ENCODE results near the gene TTLL10.

TTLL10 gene

GRCh38 chr1:1243266-1243660, 69.6 kb downstream of the TTLL10 start:
- H3K27ac ChIP-seq (ENCODE audit: poor library complexity, severe bottlenecking) = no peak overlapping the region
- ATAC-seq (ENCODE audit: low read depth) (no peak), DNase-seq (ENCODE audit: low spot score) (no peak)
- H3K27me3 ChIP-seq (ENCODE audit: insufficient read depth, poor library complexity, severe bottlenecking) = no peaks in the 10 kb centered on the region
- no peaks in the 10 kb centered on the region for H3K9me3 ChIP-seq (ENCODE audit: severe bottlenecking)
- no peak overlapping the region for H3K4me3 ChIP-seq (ENCODE audit: severe bottlenecking)
- peaks cover 3% of the 10 kb centered on the region for H3K4me1 ChIP-seq (ENCODE audit: insufficient read depth, poor library complexity, severe bottlenecking)
- no peak for TF ChIP-seq CTCF (IDR thresholded peaks at IDR 0.05; ENCODE audit: poor library complexity, severe bottlenecking)
- no peaks in the 10 kb centered on the region for H3K36me3 ChIP-seq (ENCODE audit: low read depth)

GRCh38 chr1:1243807-1244191, 70.1 kb downstream of the TTLL10 start:
- DNase-seq (ENCODE audit: low spot score) (no peak), ATAC-seq (ENCODE audit: low read depth) (no peak)
- H3K9me3 ChIP-seq (ENCODE audit: severe bottlenecking) = no peaks in the 10 kb centered on the region
- no peak overlapping the region for H3K4me3 ChIP-seq (ENCODE audit: severe bottlenecking)
- no peak overlapping the region for H3K27ac ChIP-seq (ENCODE audit: poor library complexity, severe bottlenecking)
- no peak for TF ChIP-seq CTCF (IDR thresholded peaks at IDR 0.05; ENCODE audit: poor library complexity, severe bottlenecking)
- H3K27me3 ChIP-seq (ENCODE audit: insufficient read depth, poor library complexity, severe bottlenecking) = no peaks in the 10 kb centered on the region
- H3K36me3 ChIP-seq (ENCODE audit: low read depth) = no peaks in the 10 kb centered on the region
- no peaks in the 10 kb centered on the region for H3K4me1 ChIP-seq (ENCODE audit: insufficient read depth, poor library complexity, severe bottlenecking)

- H3K27ac ChIP-seq (ENCODE audit: poor library complexity, severe bottlenecking) = no peak overlapping the region
- no peak for ATAC-seq (ENCODE audit: low read depth)
- H3K36me3 ChIP-seq (ENCODE audit: low read depth) = no peaks in the 10 kb centered on the region
- H3K4me1 ChIP-seq (ENCODE audit: insufficient read depth, poor library complexity, severe bottlenecking) = no peaks in the 10 kb centered on the region
- no peaks in the 10 kb centered on the region for H3K9me3 ChIP-seq (ENCODE audit: severe bottlenecking)
- no peaks in the 10 kb centered on the region for H3K27me3 ChIP-seq (ENCODE audit: insufficient read depth, poor library complexity, severe bottlenecking)
- DNase-seq (ENCODE audit: low spot score) = no peak
- TF ChIP-seq CTCF (IDR thresholded peaks at IDR 0.05; ENCODE audit: poor library complexity, severe bottlenecking) = no peak
- no peak overlapping the region for H3K4me3 ChIP-seq (ENCODE audit: severe bottlenecking)
These were observed 70.6 kb downstream of the TTLL10 start for GRCh38 chr1:1244192-1244811.

- H3K36me3 ChIP-seq (ENCODE audit: low read depth) = no peaks in the 10 kb centered on the region
- H3K4me3 ChIP-seq (ENCODE audit: severe bottlenecking) = no peak overlapping the region
- no peaks in the 10 kb centered on the region for H3K9me3 ChIP-seq (ENCODE audit: severe bottlenecking)
- no peak for ATAC-seq (ENCODE audit: low read depth)
- peaks cover under 1% of the 10 kb centered on the region for H3K4me1 ChIP-seq (ENCODE audit: insufficient read depth, poor library complexity, severe bottlenecking)
- no peak for TF ChIP-seq CTCF (IDR thresholded peaks at IDR 0.05; ENCODE audit: poor library complexity, severe bottlenecking)
- H3K27ac ChIP-seq (ENCODE audit: poor library complexity, severe bottlenecking) = no peak overlapping the region
- no peak for DNase-seq (ENCODE audit: low spot score)
- H3K27me3 ChIP-seq (ENCODE audit: insufficient read depth, poor library complexity, severe bottlenecking) = no peaks in the 10 kb centered on the region
These were observed 71.6 kb downstream of the TTLL10 start for GRCh38 chr1:1245178-1245816.

Data from RWPE2 (cell line).